ENCODE data around the gene U2AF1L4. TPM values are rescaled to one million over a fixed set of nuclear protein-coding genes. Genes with fewer than 3 reads are reported as not detected.

Gene U2AF1L4
- total RNA-seq, 4 donors from 2014 or later, result 7.9 to 31.1 (median 20.9) TPM

DNA sequence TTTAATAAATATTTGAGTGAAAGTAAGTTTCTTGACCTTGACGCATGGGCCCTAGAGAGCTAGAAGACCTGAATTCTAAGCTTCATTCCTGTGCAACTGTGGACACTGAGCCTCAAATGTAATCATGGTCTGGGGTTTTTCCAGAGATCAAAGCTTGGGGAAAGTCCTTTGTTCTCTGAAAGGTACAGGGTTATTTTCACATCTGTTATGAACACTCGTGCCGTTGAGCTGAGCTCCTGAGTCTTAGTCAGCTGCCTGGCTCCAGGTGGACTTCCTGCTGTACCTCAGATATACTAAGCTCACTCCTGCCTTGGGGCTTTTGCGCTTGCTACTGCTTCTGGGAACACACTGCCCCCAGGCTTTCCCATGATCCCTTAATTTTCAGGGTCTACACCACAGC lies 48.4 kb downstream of the U2AF1L4 start:
- Histone ChIP-seq H3K27ac (replicated peaks in 1 of 4) (no peak overlapping the region), H3K36me3 (no peaks in the 10 kb centered on the region), H3K4me1 (peaks cover 2 to 3% (median 2%) of the 10 kb centered on the region in 4 donors), H3K27me3 (no peaks in the 10 kb centered on the region), H3K9me3 (no peaks in the 10 kb centered on the region), H3K4me3 (no peak overlapping the region)
- DNase-seq (ENCODE audit: extremely low spot score), result no peak
- 70% methylated on average over 4 of the region's 4 CpGs for WGBS
- intact Hi-C loops (cut with DNase I), result no loop called here
- TF ChIP-seq POLR2A (IDR thresholded peaks at IDR 0.05; ENCODE audit: low read depth) (no peak), POLR2AphosphoS5 (IDR thresholded peaks at IDR 0.05) (no peak), EP300 (IDR thresholded peaks at IDR 0.05) (no peak)
- TF ChIP-seq, protein P1, sequence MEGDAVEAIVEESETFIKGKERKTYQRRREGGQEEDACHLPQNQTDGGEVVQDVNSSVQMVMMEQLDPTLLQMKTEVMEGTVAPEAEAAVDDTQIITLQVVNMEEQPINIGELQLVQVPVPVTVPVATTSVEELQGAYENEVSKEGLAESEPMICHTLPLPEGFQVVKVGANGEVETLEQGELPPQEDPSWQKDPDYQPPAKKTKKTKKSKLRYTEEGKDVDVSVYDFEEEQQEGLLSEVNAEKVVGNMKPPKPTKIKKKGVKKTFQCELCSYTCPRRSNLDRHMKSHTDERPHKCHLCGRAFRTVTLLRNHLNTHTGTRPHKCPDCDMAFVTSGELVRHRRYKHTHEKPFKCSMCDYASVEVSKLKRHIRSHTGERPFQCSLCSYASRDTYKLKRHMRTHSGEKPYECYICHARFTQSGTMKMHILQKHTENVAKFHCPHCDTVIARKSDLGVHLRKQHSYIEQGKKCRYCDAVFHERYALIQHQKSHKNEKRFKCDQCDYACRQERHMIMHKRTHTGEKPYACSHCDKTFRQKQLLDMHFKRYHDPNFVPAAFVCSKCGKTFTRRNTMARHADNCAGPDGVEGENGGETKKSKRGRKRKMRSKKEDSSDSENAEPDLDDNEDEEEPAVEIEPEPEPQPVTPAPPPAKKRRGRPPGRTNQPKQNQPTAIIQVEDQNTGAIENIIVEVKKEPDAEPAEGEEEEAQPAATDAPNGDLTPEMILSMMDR (IDR thresholded peaks at IDR 0.05), result no peak

DNA sequence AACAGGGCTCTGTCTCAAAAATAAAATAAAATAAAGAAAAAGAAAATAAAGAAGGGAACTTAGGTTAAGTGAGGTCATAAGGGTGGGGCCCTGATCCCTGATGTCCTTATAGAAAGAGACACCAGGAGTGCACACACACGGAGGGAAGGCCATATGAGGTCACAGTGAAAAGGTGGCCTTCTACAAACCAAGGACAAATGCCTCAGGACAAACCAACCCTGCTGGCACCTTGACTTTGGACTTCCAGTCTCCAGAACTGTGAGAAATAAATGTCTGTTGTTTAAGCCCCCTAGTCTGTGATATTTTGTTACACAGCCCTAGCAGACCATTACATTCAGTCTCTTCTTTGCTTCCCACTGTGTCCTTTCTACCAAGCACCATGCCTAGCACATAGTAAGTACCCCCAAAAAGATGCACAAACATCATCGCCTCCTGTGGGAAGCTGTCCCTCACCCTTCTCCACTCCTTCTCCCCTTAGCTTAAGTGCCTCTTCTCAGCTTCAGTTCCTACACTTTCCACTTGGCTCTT lies 49.3 kb downstream of the U2AF1L4 start:
- H3K36me3 ChIP-seq, result no peaks in the 10 kb centered on the region
- no peak overlapping the region for H3K4me3 ChIP-seq
- WGBS, result 78% methylated on average over 2 of the region's 2 CpGs
- no peaks in the 10 kb centered on the region for H3K4me1 ChIP-seq
- H3K9me3 ChIP-seq, result no peaks in the 10 kb centered on the region
- H3K27me3 ChIP-seq, result no peaks in the 10 kb centered on the region
- no peak for DNase-seq (ENCODE audit: extremely low spot score)
- H3K27ac ChIP-seq (replicated peaks in 1 of 4), result no peak overlapping the region
- intact Hi-C loops (cut with DNase I), result loop anchor here (1.0 kb wide), 1 partner anchor 20 kb away; no protein-coding TSS in a partner anchor
- TF ChIP-seq, protein P1 (IDR thresholded peaks at IDR 0.05), result no peak
- TF ChIP-seq POLR2A (IDR thresholded peaks at IDR 0.05; ENCODE audit: low read depth) (no peak), POLR2AphosphoS5 (IDR thresholded peaks at IDR 0.05) (no peak), EP300 (IDR thresholded peaks at IDR 0.05) (no peak)

DNA sequence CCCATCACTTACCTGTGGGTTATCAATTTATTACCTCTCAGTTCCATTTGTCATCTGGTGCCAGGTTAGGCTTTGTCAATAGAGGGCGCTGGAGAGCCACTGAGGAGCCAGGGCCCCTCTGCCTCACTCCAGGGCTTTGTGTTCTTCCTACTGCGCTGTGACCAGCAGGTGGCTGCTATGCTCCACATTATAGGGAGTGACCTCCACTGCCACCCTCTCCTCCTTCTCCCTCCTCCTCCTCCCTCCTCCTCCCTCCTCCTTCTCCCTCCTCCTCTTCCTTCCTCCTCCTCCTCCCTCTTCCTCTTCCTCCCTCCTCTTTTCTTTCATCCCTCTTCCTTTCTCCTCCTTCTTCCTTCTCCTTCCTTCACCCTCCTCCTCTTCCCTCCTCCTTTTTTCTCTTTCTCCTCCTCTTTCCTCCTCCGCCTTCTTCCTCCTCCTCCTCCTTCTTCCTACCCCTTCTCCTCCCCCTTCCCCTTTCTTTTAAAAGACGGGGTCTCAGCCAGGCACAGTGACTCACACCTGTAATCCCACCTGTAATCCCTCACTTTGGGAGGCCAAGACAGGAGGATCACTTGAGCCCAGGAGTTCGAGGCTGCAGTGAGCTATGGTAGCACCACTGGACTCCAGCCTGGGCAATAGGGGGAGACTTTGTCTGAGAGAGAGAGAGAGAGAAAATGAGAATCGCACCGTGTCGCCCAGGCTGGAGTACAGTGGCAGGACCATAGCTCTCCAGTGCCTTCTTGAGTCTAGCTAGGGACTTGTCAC lies 51.2 kb downstream of the U2AF1L4 start:
- Histone ChIP-seq H3K27me3 (peaks cover 0 to 3% (median 0%) of the 10 kb centered on the region in 4 donors), H3K27ac (replicated peaks in 1 of 4) (no peak overlapping the region), H3K36me3 (no peaks in the 10 kb centered on the region), H3K9me3 (no peaks in the 10 kb centered on the region), H3K4me1 (no peaks in the 10 kb centered on the region), H3K4me3 (no peak overlapping the region)
- TF ChIP-seq POLR2A (IDR thresholded peaks at IDR 0.05; ENCODE audit: low read depth), result no peak
- TF ChIP-seq POLR2AphosphoS5 (IDR thresholded peaks at IDR 0.05), result peak; percentile 46 to 69
- TF ChIP-seq, protein P1 (IDR thresholded peaks at IDR 0.05), result peak; percentile 94 to 99 (median 99)
- peak; percentile 95 for DNase-seq (ENCODE audit: extremely low spot score)
- 28% methylated on average over 8 of the region's 8 CpGs for WGBS
- intact Hi-C loops (cut with DNase I), result loop anchor here (5.0 kb wide), 2 partner anchors 128 to 238 kb away; no protein-coding TSS in a partner anchor

DNA sequence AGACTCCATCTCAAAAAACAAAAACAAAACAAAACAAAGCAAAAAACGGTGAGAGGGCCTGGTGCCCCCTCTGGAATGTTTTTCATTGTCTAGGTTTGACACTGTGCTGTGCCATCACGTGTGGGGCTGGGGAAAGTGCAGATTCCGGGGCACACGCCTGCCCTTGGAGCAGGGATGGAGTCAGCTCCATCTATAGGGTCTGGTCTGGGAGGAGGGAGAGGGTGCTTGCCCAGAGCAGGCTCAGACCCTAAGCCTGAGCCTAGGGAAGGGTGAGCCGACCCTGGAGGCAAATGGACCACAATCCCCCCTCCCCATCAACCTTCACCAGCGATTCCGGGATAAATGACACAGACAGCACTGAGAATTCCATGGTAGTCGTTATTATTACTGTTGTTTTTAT lies 51.8 kb downstream of the U2AF1L4 start:
- Histone ChIP-seq H3K27me3 (peaks cover 0 to 6% (median 0%) of the 10 kb centered on the region in 4 donors), H3K27ac (replicated peaks in 1 of 4) (no peak overlapping the region), H3K36me3 (no peaks in the 10 kb centered on the region), H3K4me3 (no peak overlapping the region), H3K4me1 (no peaks in the 10 kb centered on the region), H3K9me3 (no peaks in the 10 kb centered on the region)
- no peak for DNase-seq (ENCODE audit: extremely low spot score)
- WGBS, result 12% methylated on average over 8 of the region's 8 CpGs
- intact Hi-C loops (cut with DNase I), result loop anchor here (5.0 kb wide), 2 partner anchors 129 to 239 kb away; no protein-coding TSS in a partner anchor
- TF ChIP-seq POLR2A (IDR thresholded peaks at IDR 0.05; ENCODE audit: low read depth) (no peak), EP300 (IDR thresholded peaks at IDR 0.05) (no peak), POLR2AphosphoS5 (IDR thresholded peaks at IDR 0.05) (no peak)
- TF ChIP-seq, protein P1 (IDR thresholded peaks at IDR 0.05), result no peak

Other genes with a start within 250 kb of the U2AF1L4 start
- 1 to 10 TPM; 1.7 to 5.5 (median 3.8) TPM for gene DMKN, start 231.8 kb downstream of the U2AF1L4 start, total RNA-seq
- gene SBSN, start 217.1 kb downstream of the U2AF1L4 start, total RNA-seq, result not detected
- not detected for gene GAPDHS, start 212.0 kb downstream of the U2AF1L4 start, total RNA-seq
- 100 to 1,000 TPM in 2 of 4 donors, 10 to 100 TPM in 2; 47.3 to 109 (median 91.6) TPM for gene TMEM147, start 199.8 kb downstream of the U2AF1L4 start, total RNA-seq
- gene ATP4A, start 181.8 kb downstream of the U2AF1L4 start, total RNA-seq, result not detected
- not detected for gene PMIS2, start 159.2 kb downstream of the U2AF1L4 start, total RNA-seq
- 1 to 10 TPM; 3.7 to 4.7 (median 4.3) TPM for gene HAUS5, start 132.7 kb downstream of the U2AF1L4 start, total RNA-seq
- gene RBM42, start 116.4 kb downstream of the U2AF1L4 start, total RNA-seq, result 100 to 1,000 TPM in 2 of 4 donors, 10 to 100 TPM in 2; 63.1 to 112 (median 95.2) TPM
- 1 to 10 TPM in 1 of 4 donors, not detected in 3; 3.4 TPM for gene ETV2, start 103.7 kb downstream of the U2AF1L4 start, total RNA-seq
- 100 to 1,000 TPM; 205 to 508 (median 313) TPM for gene COX6B1, start 97.1 kb downstream of the U2AF1L4 start, total RNA-seq
- gene UPK1A, start 78.9 kb downstream of the U2AF1L4 start, total RNA-seq, result not detected
- gene ZBTB32, start 40.9 kb downstream of the U2AF1L4 start, total RNA-seq, result not detected
- gene KMT2B, start 27.4 kb downstream of the U2AF1L4 start, total RNA-seq, result 10 to 100 TPM; 22.0 to 30.6 (median 24.2) TPM
- gene IGFLR1, start 3.0 kb downstream of the U2AF1L4 start, total RNA-seq, result 1 to 10 TPM; 1.7 to 8.1 (median 5.9) TPM
- 10 to 100 TPM; 27.4 to 48.7 (median 33.8) TPM for gene PSENEN, start 233 bp upstream of the U2AF1L4 start, total RNA-seq
- 10 to 100 TPM; 11.6 to 18.3 (median 15.6) TPM for gene LIN37, start 3.2 kb upstream of the U2AF1L4 start, total RNA-seq
- gene HSPB6, start 11.6 kb upstream of the U2AF1L4 start, total RNA-seq, result 100 to 1,000 TPM in 2 of 4 donors, 10 to 100 TPM in 2; 64.4 to 146 (median 105) TPM
- gene PROSER3, start 12.8 kb upstream of the U2AF1L4 start, total RNA-seq, result 1 to 10 TPM; 5.6 to 8.7 (median 7.1) TPM
- gene ARHGAP33, start 30.1 kb upstream of the U2AF1L4 start, total RNA-seq, result 10 to 100 TPM in 2 of 4 donors, 1 to 10 TPM in 2; 3.3 to 11.2 (median 7.7) TPM
- not detected for gene PRODH2, start 67.4 kb upstream of the U2AF1L4 start, total RNA-seq
- gene NPHS1, start 107.1 kb upstream of the U2AF1L4 start, total RNA-seq, result not detected
- gene KIRREL2, start 111.5 kb upstream of the U2AF1L4 start, total RNA-seq, result not detected
- gene APLP1, start 123.2 kb upstream of the U2AF1L4 start, total RNA-seq, result 10 to 100 TPM in 2 of 4 donors, 1 to 10 TPM in 2; 4.6 to 14.6 (median 8.8) TPM
- gene NFKBID, start 155.1 kb upstream of the U2AF1L4 start, total RNA-seq, result 1 to 10 TPM; 2.5 to 6.2 (median 5.3) TPM
- gene HCST, start 157.1 kb upstream of the U2AF1L4 start, total RNA-seq, result 10 to 100 TPM in 1 of 4 donors, 1 to 10 TPM in 1, not detected in 2; 3.7 to 14.6 TPM
- 100 to 1,000 TPM in 1 of 4 donors, 10 to 100 TPM in 3; 47.1 to 145 (median 50.7) TPM for gene TYROBP, start 162.9 kb upstream of the U2AF1L4 start, total RNA-seq
- gene LRFN3, start 191.0 kb upstream of the U2AF1L4 start, total RNA-seq, result 10 to 100 TPM in 3 of 4 donors, 1 to 10 TPM in 1; 7.5 to 22.6 (median 15.3) TPM
- 10 to 100 TPM; 44.0 to 60.3 (median 50.2) TPM for gene SDHAF1, start 249.8 kb upstream of the U2AF1L4 start, total RNA-seq